ENCODE results near the gene WNT7A.

Gene WNT7A

GRCh38 chr3:13785853-13786436 is 93.9 kb downstream of the WNT7A start:
- H3K4me3 ChIP-seq (replicated peaks; ENCODE audit: low read depth, low read length) = no peak overlapping the region
- TF ChIP-seq, protein P1, sequence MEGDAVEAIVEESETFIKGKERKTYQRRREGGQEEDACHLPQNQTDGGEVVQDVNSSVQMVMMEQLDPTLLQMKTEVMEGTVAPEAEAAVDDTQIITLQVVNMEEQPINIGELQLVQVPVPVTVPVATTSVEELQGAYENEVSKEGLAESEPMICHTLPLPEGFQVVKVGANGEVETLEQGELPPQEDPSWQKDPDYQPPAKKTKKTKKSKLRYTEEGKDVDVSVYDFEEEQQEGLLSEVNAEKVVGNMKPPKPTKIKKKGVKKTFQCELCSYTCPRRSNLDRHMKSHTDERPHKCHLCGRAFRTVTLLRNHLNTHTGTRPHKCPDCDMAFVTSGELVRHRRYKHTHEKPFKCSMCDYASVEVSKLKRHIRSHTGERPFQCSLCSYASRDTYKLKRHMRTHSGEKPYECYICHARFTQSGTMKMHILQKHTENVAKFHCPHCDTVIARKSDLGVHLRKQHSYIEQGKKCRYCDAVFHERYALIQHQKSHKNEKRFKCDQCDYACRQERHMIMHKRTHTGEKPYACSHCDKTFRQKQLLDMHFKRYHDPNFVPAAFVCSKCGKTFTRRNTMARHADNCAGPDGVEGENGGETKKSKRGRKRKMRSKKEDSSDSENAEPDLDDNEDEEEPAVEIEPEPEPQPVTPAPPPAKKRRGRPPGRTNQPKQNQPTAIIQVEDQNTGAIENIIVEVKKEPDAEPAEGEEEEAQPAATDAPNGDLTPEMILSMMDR (IDR thresholded peaks at IDR 0.05; ENCODE audit: low read depth, low read length, missing control alignments) = no peak
- DNase-seq (ENCODE audit: extremely low read depth, low read depth) = no peak

GRCh38 chr3:13785351-13785750 is 94.5 kb downstream of the WNT7A start:
- TF ChIP-seq, protein P1 (IDR thresholded peaks at IDR 0.05; ENCODE audit: low read depth, low read length, missing control alignments) = no peak
- H3K4me3 ChIP-seq (replicated peaks; ENCODE audit: low read depth, low read length) = no peak overlapping the region
- DNase-seq (ENCODE audit: extremely low read depth, low read depth) = no peak

GRCh38 chr3:13783476-13783875 is 96.4 kb downstream of the WNT7A start:
- DNase-seq (ENCODE audit: extremely low read depth, low read depth) = no peak
- TF ChIP-seq, protein P1 (IDR thresholded peaks at IDR 0.05; ENCODE audit: low read depth, low read length, missing control alignments) = no peak
- no peak overlapping the region for H3K4me3 ChIP-seq (replicated peaks; ENCODE audit: low read depth, low read length)

DNA sequence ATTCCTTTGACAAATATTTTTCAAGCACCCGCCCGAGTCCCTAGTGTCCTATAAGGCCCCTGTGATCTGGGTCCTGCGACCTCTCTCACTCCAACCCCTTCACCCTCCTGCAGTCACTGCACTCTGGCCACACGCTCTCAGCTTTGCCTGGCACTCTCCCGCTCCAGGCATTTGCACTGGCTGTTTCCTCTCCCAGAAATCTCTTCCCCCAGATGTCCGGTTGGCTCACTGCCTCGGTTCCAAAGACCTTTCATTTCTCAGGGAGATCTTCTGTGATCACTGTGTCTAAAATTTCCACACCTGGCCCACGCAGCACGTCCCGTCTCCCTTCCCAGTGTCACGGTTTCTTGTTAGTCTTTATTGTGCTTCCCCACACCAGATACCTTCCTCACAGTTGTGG is 97.4 kb downstream of the WNT7A start:
- DNase-seq (ENCODE audit: extremely low read depth, low read depth) = no peak
- no peak overlapping the region for H3K4me3 ChIP-seq (replicated peaks; ENCODE audit: low read depth, low read length)
- TF ChIP-seq, protein P1 (IDR thresholded peaks at IDR 0.05; ENCODE audit: low read depth, low read length, missing control alignments) = no peak

DNA sequence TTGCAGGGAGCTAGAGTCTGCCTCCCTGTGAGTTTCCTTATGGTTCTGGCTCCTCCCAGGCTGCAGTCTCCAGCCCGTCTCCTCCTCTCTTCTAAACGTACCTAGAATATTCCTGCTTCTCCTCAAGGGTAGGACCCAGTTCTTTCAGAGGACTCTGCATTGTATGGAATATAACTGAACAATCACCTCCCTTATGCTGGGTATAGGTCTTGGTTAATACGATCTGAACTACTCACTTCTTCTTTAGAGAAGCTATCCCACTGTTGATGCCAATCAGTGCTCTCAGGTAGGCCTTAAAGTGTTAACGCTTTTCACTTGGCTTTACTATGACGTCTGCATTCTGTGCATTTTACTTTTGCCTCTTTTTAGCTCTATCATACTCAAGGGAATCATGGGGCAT is 98.5 kb downstream of the WNT7A start:
- H3K4me3 ChIP-seq (replicated peaks; ENCODE audit: low read depth, low read length) = no peak overlapping the region
- TF ChIP-seq, protein P1 (IDR thresholded peaks at IDR 0.05; ENCODE audit: low read depth, low read length, missing control alignments) = no peak
- no peak for DNase-seq (ENCODE audit: extremely low read depth, low read depth)

DNA sequence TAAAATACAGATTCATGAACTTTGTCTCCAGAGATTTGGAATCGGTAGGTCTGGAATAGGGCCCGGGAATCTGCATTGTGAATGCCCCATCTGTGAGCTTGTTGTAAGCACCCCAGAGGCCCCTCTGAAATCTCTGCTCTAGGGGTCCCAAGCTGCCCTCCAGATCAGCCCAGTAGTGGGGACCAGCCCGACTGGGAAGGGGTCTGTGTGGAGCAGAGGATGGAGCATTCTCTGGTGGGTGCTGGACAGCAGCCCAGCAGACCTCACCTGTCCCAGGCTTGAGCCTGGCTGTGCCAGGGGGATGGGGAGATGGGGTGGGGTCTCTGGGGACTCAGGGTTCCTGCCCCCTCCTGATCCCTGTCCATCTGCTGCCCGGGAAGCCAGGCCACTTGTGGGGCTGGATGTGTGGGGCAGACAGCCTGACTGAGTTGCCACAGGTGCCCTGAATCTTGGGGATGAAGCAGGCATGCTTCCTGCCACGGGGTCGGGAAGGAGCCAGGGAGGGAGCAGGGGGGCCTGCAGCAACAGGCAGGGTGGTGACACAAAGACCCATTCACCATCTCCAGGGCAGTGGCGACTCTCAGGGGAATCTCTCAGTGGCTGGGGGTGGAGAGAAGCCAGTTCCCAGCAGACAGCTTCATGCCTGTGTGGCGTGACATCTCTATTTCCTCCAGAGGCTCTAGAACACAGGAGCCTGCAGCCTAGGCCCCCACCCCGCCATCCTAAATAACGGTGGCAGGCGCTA is 99.3 kb downstream of the WNT7A start:
- no peak for DNase-seq (ENCODE audit: extremely low read depth, low read depth)
- no peak overlapping the region for H3K4me3 ChIP-seq (replicated peaks; ENCODE audit: low read depth, low read length)
- TF ChIP-seq, protein P1 (IDR thresholded peaks at IDR 0.05; ENCODE audit: low read depth, low read length, missing control alignments) = no peak
